ENCODE results near the gene TRAF3IP3.

The TRAF3IP3 gene

DNA sequence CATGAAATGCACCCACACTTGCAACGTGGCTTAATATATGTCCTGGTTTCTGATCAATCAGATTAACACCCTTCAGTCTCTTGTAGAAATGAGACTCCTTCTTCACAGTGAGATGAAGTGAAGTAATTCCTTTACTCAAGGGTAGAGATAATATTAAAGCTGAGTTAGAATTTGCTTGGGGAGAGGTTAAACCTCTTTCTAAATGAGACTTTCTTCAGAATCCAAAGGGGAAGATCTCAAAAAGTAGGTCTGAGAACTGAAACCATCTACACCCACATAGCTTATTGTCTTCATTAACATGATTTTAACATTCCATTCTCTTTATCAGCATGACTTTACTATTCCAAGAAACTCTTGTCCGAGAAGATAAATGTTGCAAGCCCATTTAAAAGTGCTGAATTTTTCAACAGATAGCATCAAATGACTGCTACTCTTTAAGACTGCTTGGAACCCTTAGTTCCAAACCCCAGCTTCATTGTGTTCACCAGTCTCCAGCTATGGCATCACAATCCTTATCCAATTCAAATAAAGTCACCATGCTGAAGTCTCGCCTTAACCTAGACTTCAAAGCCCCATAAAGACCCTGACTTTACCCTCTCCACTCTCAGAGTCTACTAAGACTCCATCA is 19.2 kb upstream of the TRAF3IP3 start:
- in situ Hi-C loops (cut with MboI; ENCODE audit: low sequenced_read_pairs) = no loop called here

DNA sequence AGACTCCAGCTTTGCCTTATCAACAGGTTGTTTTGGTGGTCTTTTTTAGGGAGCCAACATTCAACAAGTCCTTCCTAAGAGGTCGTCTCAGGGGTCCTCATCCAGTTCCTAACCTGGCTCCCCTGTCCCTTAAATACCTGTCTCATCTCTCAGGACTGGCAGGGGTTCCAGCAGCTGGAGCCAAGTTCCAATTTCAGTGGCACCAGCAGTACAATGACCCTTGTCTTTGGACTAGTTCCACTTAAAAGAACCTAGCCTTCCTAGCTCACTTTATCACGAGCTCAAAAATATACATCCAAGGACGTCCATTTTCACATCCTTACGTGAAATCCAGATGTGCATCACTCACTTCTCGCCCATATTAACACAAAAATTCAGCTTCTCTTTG is 18.7 kb upstream of the TRAF3IP3 start:
- in situ Hi-C loops (cut with MboI; ENCODE audit: low sequenced_read_pairs) = no loop called here

DNA sequence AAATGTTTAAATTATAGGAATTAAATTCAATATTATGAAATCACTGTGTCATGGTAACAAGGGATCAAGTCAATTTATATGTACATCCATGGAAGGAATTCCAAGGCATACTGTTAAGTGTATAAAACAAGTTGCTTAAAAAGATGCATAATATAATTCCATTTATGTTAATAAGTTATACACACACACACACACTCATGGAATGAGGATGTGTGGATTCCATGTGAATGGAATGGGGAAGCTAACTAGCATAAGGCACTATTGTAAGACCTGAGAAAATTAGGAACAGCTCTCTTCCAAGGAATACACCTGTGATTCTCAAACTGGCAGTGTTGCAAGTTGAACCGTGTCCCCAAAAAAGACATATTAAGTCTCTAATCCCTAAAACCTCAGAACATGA is 17.6 kb upstream of the TRAF3IP3 start:
- in situ Hi-C loops (cut with MboI; ENCODE audit: low sequenced_read_pairs) = no loop called here

DNA sequence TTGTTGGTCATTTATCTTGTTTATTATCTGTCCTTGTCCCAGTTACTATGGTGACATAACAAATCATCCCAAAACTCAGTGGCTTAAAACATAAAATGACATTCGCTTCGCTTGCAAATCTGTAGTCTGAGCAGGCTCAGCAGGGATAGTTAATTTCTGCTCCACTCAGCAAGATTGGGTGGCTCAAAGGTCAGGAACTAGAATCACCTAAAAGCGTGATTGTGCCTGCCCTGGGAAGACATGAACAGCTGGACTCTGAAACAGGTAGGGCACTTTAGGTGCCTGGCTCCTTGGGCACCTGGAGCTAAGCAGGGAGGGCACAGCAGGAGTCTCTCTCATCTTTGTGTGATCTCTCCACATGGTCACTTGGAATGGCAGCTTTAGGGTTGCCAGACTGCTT is 14.7 kb upstream of the TRAF3IP3 start:
- in situ Hi-C loops (cut with MboI; ENCODE audit: low sequenced_read_pairs) = no loop called here

DNA sequence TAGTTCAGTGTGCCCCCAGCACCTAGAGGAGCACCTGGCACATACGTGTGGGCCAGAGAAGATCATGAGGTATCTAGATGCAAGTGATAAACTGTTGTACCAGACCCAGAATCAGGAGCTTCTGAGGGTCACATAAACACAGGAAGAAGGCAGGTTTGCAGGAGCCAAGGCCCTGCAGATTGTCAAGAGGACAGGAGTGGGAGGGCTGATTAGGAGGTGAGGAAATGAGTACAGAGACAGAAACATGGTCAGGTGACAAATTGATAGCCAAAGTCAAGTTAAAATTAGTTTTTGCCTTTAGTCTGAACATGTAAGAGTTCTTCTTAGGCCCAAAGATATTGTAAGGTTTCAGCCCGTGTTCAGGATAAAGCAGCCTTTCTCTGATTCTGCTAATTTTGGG is 14.0 kb upstream of the TRAF3IP3 start:
- in situ Hi-C loops (cut with MboI; ENCODE audit: low sequenced_read_pairs) = no loop called here

DNA sequence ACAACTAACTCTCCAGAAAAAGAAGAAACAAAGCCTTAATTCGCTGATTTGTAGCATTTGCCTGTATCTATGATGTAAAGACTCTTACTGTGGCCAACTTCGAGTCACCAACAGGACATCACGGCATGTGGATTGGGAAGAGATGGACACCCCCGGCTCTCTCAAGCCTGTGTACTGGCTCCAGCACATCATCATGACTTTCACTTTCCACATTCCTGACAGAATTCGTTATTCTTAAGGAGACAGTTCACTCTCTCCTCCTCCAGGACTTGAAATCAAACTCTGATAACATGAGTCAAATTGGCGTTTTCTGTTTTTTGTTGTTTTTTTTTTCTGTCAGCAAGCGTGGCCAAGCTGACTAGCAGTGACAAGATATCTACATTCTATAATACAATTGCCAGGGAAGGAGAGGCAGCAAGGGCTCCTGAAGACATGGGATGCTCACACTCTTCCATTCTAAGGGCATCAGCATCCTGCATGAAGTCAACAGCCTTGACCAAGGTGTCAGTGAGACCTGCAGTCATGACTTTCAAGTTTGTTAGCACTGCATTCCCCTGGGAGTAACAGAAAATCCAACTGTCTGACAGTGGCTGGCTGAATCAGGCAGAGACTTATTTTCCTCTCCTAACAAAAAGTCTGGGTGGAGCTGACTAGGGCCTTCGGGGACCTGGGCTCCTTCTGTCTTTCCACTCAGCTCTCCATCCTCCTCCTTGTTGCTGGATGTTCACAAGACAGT is 13.3 kb upstream of the TRAF3IP3 start:
- in situ Hi-C loops (cut with MboI; ENCODE audit: low sequenced_read_pairs) = no loop called here

DNA sequence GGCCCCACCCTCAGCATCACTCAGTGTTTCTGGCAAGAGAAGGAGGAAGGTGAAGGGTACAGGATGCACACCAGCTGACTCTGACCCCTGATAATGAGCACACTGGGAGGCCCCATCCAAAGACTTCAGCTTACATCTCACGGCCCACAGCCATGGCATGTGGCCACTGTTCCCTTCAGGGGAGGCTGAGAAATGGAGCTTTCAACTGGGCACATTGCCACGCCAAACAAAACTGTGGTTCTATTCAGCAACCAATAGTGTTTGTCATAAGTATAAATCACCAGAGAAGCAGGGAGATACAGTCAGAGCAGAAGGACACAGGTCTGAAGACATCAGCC is 12.7 kb upstream of the TRAF3IP3 start:
- in situ Hi-C loops (cut with MboI; ENCODE audit: low sequenced_read_pairs) = no loop called here

DNA sequence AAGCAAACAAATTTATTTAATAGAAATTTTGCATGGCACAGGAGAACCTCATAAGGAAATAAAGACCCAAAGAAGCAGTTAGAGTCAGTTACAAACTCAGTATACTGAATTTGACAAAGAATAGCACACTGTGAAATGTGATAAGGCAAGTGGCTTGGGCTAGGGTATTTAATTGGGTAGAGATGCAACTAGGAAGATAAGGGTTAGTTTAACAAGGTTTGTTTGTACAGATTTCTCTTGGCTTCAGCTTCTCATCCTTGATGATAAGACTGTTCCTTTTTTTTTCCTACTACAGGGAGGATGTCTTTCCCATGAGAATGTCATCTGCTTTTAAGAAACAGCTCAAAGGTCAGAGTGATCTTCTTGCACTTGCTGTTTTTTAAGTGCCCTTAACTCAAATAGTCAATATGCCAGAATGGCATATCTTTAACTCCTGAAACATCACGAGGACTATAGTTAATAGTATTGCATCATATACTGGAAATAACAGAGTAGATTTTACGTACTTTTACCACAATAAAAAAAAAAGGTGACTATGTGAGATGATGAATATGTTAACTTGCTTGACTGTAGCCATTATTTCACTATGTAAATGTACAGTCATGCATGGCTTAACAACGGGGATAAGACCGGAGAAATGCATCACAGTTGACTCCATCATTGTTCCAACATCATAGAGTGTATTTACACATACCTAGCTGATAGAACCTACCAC is 9.2 kb upstream of the TRAF3IP3 start:
- in situ Hi-C loops (cut with MboI; ENCODE audit: low sequenced_read_pairs) = no loop called here

DNA sequence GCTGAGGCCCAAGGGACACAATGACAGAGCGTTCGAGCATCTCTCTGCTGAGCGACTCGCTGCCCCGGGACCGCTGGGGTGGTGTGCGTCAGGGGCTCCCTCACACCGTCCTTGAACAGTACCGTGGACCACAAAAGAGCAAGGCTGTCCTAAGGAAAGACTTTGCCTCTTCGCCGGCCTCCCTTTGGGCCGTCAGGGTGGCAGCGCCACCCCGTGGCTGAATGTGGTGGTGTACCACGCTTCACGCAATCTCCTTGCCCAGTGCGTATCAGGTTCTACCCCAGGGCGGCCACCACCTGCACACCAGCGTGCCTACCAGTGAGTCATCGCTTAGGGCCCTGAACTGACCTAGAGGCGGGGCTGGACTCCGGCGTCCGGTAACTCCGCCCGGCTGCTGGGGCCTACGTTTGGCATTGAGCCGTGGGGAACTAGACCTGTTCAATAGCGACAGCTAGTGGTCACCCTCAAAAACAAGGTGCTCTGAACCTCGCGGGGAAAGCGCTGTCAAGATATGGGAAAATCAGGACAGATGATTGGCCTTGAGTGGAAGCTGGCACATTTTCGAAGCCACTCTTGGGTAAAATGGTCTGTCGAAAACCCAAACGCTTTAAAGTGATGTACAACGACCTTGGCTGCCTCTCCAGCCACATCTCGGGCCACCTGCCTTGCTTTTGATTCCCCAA is 8.1 kb upstream of the TRAF3IP3 start:
- in situ Hi-C loops (cut with MboI; ENCODE audit: low sequenced_read_pairs) = no loop called here

DNA sequence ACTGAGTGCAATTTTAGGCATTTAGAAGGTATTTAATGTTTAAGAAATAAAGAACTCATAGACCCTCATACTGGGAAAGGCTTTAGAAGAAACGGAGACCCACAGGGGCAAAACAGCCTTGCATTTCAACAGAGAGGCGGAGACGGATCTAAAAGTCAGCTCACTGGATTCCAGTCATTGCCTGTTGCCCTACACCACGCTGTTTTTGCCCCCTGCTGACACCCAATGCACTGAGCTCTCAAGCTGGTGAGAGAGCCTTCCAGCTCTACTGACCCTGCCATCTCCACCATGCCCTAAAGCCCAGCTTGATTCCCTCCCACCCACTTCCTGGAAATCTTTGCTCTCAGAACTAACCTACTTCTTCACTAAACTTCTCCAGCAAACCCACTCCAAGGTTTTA is 7.2 kb upstream of the TRAF3IP3 start:
- in situ Hi-C loops (cut with MboI; ENCODE audit: low sequenced_read_pairs) = no loop called here

DNA sequence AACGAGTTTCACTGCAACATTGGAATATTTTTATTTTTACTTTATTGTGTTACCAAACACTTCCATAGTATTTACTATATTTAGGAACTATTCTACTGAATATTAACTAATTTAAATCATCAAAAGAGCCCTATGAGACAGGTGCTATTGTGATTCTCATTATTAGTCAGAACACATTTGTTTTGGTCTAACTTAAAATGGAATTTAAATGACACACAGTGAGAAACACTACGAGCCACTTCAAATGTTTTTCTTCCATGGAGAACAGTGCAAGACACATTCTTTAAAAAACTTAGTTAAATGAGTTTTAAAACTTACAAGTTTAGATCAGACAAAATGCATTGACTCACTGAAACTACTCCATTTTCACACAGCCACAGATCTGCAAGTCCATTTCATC is 6.6 kb upstream of the TRAF3IP3 start:
- in situ Hi-C loops (cut with MboI; ENCODE audit: low sequenced_read_pairs) = no loop called here

DNA sequence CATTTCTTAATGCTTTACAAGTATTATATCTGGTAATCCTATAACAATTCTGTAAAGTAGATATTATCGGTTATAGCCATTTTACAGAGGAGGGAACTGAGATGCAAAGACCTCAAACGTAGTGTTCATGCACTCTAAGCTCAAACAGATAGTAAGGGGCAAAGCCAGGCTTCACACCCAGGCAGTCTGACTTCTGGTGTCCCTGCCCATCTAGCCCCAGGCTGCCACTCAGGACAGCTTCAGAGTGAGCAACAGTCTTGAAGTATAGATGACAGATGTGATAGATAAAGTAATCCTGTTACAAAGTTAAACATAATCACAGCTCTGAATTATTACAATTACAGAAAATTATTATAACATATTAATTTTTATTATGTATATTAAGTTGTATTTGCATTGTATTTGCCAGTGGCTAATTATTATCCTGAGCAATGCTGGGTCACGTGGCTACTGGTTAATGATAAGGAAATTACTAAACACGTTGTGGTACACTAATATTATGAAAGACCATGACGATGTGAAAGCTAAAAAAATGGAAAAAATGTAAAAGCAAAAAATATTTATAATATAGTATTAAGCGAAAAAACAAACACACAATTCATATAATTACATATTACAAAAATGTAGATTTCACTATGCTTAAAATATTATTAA is 6.1 kb upstream of the TRAF3IP3 start:
- in situ Hi-C loops (cut with MboI; ENCODE audit: low sequenced_read_pairs) = no loop called here

DNA sequence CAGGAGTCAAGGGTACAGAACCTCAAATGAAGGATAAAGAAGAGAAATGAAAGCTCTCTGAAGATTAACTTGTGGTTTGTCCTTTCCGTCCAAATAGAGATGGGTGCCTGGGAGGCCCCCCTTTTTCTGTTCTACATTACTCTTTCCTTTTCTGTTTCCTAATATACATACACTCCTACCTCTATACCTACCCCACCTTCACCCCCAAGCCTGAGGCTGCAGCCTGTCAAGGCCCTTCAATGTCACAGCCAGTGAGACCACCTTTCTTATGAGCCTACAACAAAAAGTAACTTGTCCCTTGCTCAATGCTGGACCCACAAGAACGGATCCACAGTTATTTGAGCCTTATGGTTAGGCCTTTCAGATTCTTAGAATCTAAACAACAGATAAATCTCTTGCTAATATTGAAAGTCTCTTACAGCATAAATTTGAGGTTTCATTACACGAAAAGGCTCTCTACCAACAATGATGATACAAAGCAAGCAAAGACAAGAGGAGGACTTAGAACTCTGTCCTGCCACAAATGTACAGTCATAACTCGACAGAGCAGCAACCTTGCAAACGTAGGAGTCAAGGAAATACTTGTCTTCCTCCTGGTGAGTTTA is 4.1 kb upstream of the TRAF3IP3 start:
- in situ Hi-C loops (cut with MboI; ENCODE audit: low sequenced_read_pairs) = no loop called here

DNA sequence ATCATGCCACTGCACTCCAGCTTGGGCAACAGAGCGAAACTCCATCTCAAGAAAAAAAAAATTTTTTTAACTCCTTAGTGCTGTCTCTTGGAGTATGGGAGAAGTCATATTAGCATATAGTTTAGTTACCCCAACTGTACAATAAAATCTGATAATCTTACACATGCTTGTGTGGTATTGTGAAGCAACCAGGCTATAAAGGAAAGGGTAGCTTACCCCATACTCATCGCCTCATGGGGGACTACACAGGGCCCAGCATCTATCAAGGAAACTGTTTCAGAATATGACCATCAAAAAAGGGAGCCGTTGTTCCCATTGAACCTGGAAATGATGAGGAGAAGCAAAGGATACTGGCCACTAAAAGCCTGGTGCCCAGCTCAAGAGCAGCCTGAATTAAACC is 3.0 kb upstream of the TRAF3IP3 start:
- in situ Hi-C loops (cut with MboI; ENCODE audit: low sequenced_read_pairs) = no loop called here

DNA sequence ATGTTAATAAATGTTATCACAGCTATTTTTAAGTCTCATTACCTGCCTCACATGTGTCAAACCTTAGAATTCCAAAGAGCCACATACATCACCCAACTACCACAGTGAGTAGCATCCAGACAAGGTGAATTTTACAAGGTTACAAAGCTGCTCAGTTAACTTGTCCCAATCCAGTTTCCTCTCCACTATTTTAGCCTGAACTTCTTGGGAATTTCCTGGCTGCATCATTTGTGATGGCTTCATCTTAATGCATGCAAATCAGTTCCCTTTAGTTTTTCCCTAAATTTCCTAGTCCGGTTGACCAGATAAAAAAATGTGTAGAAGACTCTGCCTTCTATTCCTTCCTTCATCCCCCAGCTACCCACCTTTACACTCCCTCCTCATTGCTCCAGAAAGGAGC is 597 bp upstream of the TRAF3IP3 start:
- in situ Hi-C loops (cut with MboI; ENCODE audit: low sequenced_read_pairs) = no loop called here

DNA sequence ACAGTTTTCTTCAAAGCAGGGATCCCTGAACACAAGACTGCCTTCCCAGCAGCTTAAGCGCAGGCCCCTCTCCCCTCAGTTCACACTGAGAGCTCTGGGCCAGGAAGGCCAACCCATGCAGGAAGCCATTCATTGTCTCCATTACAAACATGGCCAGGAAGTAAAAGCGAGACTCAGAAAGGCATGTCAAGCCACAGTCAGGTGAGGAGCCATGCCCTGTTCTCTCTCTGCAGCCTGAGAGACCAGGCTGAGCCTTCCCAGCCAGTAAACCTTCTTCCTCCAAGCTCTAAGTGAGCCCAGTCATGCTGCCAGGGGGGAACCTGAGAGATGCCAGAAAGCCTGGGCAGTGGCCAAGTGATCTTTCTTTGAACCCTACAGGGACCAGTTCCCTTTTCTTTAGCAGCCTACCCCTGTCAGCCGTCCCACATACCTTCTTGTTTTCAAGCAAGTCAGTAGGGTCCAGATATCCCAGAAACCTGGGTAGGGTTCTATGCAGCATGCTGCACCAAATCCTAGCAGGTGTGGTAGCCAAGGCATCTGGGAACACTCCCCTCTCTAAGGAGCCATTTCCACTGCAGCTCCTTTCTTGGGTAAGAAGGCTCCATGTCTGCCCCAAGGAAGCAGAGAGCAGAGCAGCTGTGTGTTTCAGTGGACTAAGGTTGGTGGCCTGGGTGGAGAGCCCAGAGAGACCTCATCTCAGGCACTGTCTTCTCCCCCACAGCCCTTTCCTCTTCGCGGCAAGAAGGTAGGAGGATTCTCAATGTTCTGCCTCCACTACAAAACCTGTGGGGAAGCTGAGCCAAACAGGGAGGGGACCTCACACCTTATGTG is 977 bp downstream of the TRAF3IP3 start:
- in situ Hi-C loops (cut with MboI; ENCODE audit: low sequenced_read_pairs) = no loop called here

DNA sequence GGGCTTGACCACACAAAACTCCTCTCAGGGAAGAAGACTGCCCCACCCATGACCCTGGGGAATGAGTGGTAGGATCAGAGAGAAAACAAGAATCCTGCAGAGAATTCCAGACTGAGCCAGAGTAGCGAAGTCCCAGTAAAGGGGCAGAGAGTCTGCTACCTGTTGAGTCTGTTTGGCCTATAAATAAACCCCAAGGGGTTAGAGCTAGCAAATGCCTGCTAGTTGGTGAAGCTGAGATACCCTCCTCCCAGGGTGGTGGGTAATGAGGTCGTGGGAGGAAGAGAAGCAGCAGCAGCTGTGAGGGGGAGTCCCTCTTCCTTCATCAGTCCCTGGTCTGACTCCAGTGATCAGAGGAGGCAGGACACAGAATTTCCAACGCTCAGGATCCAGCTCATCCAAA is 2.5 kb downstream of the TRAF3IP3 start:
- in situ Hi-C loops (cut with MboI; ENCODE audit: low sequenced_read_pairs) = no loop called here

DNA sequence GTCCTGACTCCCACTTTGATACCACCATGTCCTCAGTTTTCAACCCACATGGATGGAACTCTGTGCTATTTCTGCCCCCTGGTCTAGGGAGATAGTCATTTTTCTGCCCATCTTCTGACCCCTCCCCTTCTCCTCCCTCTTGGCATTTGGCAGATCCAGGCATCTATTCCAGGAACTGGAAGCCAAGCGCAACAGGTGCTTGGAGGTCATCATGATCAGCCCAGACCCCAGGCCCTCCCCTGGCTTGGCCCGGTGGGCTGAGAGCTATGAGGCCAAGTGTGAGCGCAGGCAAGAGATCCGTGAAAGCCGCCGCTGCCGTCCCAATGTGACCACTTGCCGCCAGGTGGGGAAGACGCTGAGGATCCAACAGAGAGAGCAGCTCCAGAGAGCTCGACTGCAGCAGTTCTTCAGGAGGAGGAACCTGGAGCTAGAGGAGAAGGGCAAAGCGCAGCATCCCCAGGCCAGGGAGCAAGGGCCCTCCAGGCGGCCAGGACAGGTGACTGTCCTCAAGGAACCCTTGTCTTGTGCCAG is 4.0 kb downstream of the TRAF3IP3 start:
- in situ Hi-C loops (cut with MboI; ENCODE audit: low sequenced_read_pairs) = no loop called here

DNA sequence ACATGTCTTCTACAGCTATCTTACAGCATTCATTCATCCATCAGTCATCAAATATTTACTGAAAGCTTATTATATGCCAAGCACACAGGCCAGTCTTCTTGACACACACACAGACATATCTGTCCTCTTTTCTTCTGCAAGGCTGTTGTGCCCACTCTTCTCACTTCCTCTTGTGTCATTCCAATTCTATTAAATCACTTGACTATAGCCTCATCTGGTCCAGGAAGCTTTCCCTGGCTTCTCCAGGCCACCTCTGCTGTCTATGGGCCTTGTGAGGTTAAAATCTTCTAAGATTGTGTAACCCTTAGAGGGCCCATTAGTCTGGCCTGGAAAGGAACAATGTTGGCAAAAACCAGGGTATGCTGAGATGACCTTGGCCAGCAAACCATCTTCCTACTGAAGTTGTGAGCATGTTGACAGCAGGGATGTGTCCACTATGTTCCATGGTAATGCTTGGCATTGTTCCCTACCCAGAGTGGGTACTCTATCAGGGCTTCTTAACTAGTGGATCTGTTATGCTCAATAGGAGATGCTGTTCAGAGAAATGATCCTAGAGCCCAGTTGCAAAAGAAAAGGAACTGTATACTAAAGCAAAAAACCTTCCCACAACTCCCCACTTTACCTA is 5.3 kb downstream of the TRAF3IP3 start:
- in situ Hi-C loops (cut with MboI; ENCODE audit: low sequenced_read_pairs) = no loop called here

Data from HL-60/S4 treated with retinoic acid at 250 ng/mL for 4 days and 3 days (cell line).